Measurements from ENCODE around the gene TMOD4. TPM values are rescaled to one million over a fixed set of nuclear protein-coding genes. Genes with fewer than 3 reads are reported as not detected.

Gene TMOD4
- total RNA-seq, 1 donor: not detected

DNA sequence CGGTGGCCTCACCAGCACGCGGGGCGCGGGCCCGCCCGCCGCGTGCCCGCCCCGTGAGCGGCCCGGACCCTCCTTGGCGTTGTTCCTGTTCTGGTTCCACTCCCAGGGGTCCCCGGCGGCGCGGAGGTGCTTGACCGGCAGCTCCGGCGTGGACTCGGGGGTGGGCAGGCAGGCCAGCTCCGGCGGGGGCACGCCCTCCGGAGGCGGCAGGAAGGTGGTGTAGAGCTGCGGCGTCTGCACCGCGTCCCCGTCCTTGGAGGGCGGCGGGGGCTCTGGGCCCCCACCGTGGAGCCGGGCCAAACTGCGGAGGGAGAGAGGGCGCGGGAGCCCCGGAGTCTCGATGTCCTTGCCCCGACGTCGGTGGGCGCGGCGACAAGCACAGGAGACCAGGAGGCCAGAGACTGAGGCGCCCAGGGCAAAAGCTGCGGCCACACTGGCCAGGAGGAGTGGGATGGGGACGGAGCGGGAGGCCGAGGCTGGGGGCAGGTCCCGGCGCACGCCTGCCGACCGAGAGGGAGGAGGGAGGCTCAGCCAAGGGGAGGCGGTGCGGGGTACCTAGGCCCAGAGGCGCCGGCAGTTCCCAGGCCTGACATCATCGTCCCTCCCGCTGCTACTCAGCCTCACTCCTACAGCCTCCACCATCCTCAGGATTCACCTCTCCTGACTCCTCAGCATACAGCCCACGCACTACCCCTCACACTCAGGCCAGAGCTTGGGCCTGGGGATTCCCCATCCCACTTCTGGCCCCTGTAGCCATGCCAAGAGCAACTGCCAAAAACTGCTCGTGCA, 42.6 kb downstream of the TMOD4 start:
- TF ChIP-seq, protein P1, sequence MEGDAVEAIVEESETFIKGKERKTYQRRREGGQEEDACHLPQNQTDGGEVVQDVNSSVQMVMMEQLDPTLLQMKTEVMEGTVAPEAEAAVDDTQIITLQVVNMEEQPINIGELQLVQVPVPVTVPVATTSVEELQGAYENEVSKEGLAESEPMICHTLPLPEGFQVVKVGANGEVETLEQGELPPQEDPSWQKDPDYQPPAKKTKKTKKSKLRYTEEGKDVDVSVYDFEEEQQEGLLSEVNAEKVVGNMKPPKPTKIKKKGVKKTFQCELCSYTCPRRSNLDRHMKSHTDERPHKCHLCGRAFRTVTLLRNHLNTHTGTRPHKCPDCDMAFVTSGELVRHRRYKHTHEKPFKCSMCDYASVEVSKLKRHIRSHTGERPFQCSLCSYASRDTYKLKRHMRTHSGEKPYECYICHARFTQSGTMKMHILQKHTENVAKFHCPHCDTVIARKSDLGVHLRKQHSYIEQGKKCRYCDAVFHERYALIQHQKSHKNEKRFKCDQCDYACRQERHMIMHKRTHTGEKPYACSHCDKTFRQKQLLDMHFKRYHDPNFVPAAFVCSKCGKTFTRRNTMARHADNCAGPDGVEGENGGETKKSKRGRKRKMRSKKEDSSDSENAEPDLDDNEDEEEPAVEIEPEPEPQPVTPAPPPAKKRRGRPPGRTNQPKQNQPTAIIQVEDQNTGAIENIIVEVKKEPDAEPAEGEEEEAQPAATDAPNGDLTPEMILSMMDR (IDR thresholded peaks at IDR 0.05; ENCODE audit: insufficient read depth, low read depth, low read length): no peak
- no peak for DNase-seq (ENCODE audit: low read depth)
- no peak overlapping the region for H3K4me3 ChIP-seq (ENCODE audit: low read depth, low read length)

DNA sequence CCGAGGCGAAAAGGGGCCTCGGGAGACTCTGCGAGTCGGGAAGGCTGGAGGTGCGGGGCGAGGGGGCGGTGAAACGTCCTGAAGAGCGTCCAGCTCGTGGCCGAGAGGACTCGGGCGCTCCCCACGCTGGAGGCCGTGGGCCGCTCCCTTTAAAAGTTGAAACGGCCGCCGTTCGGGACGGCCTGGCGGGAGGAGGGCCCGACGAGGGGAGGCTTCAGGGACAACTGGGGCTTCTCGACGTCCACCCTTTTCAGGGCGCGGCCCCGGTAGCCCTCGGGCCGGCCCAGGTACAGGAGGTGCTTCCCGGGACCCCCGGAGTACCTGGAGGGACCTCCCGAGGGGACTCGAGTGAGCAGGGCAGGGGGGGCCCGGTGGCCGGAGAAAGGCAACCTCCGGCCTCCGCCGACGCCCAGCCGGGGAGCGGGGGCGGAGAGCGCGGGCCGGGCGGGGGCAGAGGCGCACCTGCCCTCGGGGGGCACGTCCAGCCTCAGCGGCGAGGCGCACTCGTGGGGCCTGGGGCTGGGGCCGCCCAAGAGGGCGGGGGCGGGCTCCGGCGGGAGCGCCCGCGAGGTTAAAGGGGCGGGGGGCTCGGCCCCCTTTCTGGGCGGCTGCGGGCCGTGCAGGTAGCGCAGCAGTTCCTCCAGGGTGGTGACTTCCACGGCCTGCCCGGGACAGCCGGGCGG, 43.3 kb downstream of the TMOD4 start:
- no peak for DNase-seq (ENCODE audit: low read depth)
- TF ChIP-seq, protein P1 (IDR thresholded peaks at IDR 0.05; ENCODE audit: insufficient read depth, low read depth, low read length): no peak
- no peak overlapping the region for H3K4me3 ChIP-seq (ENCODE audit: low read depth, low read length)

DNA sequence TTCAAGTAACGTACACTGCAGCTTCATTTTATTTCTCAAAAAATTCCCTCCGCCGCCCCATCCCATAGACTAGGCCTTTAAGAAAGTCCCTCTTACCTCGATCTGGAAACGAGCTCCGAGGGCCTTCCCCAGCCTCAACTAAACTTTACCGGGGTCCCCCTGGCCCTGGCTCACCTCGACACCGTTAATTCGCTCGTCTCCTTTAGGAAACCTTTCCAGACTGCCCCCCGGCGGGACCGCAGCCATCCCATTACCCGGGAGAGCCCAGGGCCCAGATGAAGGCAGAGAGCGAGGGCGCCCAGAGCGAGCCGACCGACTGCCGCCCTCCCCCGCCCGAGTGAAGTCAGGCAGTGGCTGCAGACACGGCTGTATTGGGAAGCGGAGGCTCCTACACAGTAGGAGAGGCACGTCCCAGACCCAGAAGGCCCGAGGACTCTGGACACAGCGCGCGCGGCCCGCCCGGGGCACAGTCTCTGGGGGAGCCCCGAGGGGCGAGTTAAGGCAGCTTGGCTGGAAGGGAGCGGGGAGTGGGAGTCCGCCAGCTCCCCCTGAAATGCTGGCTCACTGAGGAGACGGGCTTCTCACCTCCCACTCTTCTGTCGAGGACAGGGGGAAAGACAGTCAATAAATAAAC, 44.0 kb downstream of the TMOD4 start:
- peak overlapping the region; percentile 52 for H3K4me3 ChIP-seq (ENCODE audit: low read depth, low read length)
- TF ChIP-seq, protein P1 (IDR thresholded peaks at IDR 0.05; ENCODE audit: insufficient read depth, low read depth, low read length): no peak
- DNase-seq (ENCODE audit: low read depth): peak; percentile 31

GRCh38 chr1:151130987-151131586, 44.7 kb downstream of the TMOD4 start:
- H3K4me3 ChIP-seq (ENCODE audit: low read depth, low read length): peak overlapping the region; percentile 52
- TF ChIP-seq, protein P1 (IDR thresholded peaks at IDR 0.05; ENCODE audit: insufficient read depth, low read depth, low read length): no peak
- DNase-seq (ENCODE audit: low read depth): peak; percentile 91

DNA sequence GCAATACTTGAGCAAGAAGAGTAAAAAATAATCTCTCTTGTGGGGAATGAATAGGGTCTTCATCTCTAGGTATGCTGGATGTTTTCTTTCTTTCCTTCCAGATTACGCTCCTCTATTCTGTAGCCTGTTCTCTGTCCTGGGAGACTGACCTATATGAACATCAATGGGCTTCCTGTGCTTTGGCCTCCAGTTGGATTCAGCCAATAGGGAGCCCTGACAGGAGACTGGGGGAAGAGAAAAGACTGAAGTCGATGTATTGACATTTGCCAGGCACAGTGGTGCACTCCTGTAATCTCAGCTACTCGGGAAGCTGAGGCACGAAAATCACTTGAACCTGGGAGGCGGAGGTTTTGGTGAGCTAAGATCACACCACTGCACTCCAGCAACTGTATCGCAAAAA, 47.0 kb downstream of the TMOD4 start:
- H3K4me3 ChIP-seq (ENCODE audit: low read depth, low read length): no peak overlapping the region
- no peak for DNase-seq (ENCODE audit: low read depth)
- TF ChIP-seq, protein P1 (IDR thresholded peaks at IDR 0.05; ENCODE audit: insufficient read depth, low read depth, low read length): no peak

- TF ChIP-seq, protein P1 (IDR thresholded peaks at IDR 0.05; ENCODE audit: insufficient read depth, low read depth, low read length): no peak
- H3K4me3 ChIP-seq (ENCODE audit: low read depth, low read length): no peak overlapping the region
- no peak for DNase-seq (ENCODE audit: low read depth)
These were observed 50.9 kb downstream of the TMOD4 start for GRCh38 chr1:151124763-151125403.

Measured in fibroblast of villous mesenchyme (primary cell).